HepG2 (cell line): ENCODE measurements around the gene TAMALIN. TPM values are rescaled to one million over a fixed set of nuclear protein-coding genes. Genes with fewer than 3 reads are reported as not detected.
A peak's percentile ranks its signal among the peaks of the same experiment; 100 is the strongest.

ENCODE experiments used
- ATAC-seq: fragments of 200-7000 bp; cut with Tn5 transposase; 3 replicates; pipeline ENCODE4 v1.9.1; 2020; ENCODE audit warnings: mild to moderate bottlenecking, moderate library complexity
- BruUV-seq: library from RNA; stranded (reverse); fragments of 400-500 nt; replicated peaks from 2 replicates; lab custom pipeline; 2021; lab: Mats Ljungman, UMichigan
- CTCF ChIA-PET: fragments of 300-600 bp; formaldehyde crosslinking; extraction: SDS; loops from one replicate; lab custom pipeline; 2021; ENCODE audit warnings: low total read pairs, inconsistent platforms, low intra/inter-chr PET ratio; lab: Yijun Ruan, JAX
- POLR2A ChIA-PET: fragments of 350-600 bp; sonication (Branson Sonifier 250); formaldehyde crosslinking; loops from one replicate; lab custom pipeline; 2020; ENCODE audit warnings: antibody characterized with exemption, inconsistent platforms; lab: Yijun Ruan, JAX
- DNase-seq: peaks from one replicate; pipeline ENCODE4 v3.0.0-alpha.2; 2015; ENCODE audit warnings: low spot score
- FAIRE-seq: peaks from 3 replicates; lab custom pipeline; 2011; peaks lifted over from hg19 to GRCh38; lab: Jason Lieb, UNC
- H2AFZ ChIP-seq: one replicate; pipeline ENCODE4 v1.6.1; 2011; ENCODE audit warnings: low read length, inconsistent platforms
- H3K27ac ChIP-seq: fragments of 300-600 bp; 3 replicates; pipeline ENCODE4 v1.8.0; 2011; ENCODE audit warnings: mixed run types, mild to moderate bottlenecking, mixed read lengths, low read length, inconsistent platforms; ENCODE audit not compliant: insufficient read depth; ENCODE audit errors: extremely low read length
- H3K27me3 ChIP-seq, 2 experiments: fragments of 200-600 bp in 1 of 2; 2 replicates in 1 of 2; 3 replicates in 1 of 2; pipeline versions ENCODE4 v1.6.0 to v1.8.0; 2011; ENCODE audit warnings: low read length in 2 of 2, mild to moderate bottlenecking in 2 of 2, moderate library complexity in 2 of 2, inconsistent platforms in 1 of 2; ENCODE audit not compliant: insufficient read depth in 2 of 2, control insufficient read depth in 1 of 2
- H3K36me3 ChIP-seq, 2 experiments: fragments of 200-600 bp in 1 of 2; replicated peaks in 1 of 2; 2 replicates in 1 of 2; 3 replicates in 1 of 2; pipeline versions ENCODE4 v1.5.1 to v1.8.0; 2011; ENCODE audit warnings: low read length in 2 of 2, inconsistent platforms in 1 of 2; ENCODE audit not compliant: insufficient read depth in 2 of 2, control insufficient read depth in 1 of 2
- H3K4me1 ChIP-seq: 2 replicates; pipeline ENCODE4 v1.5.1; 2012; ENCODE audit warnings: low read length, inconsistent platforms; ENCODE audit not compliant: insufficient read depth
- H3K4me2 ChIP-seq: 2 replicates; pipeline ENCODE4 v1.6.0; 2011; ENCODE audit warnings: low read depth, low read length, inconsistent platforms
- H3K4me3 ChIP-seq, 3 experiments: fragments of 200-600 bp in 1 of 3; sonication (generic), shearing (Covaris generic) in 1 of 3; replicated peaks in 1 of 3; 2 replicates each; pipeline ENCODE4 v1.5.1; 2011 to 2016; ENCODE audit warnings: low read length in 3 of 3, inconsistent platforms in 2 of 3, low read depth in 2 of 3, mild to moderate bottlenecking in 2 of 3, control low read depth in 1 of 3, mixed read lengths in 1 of 3; ENCODE audit not compliant: insufficient read depth in 1 of 3
- H3K79me2 ChIP-seq: one replicate; pipeline ENCODE4 v1.6.1; 2011; ENCODE audit warnings: low read length, inconsistent platforms; ENCODE audit not compliant: insufficient read depth
- H3K9ac ChIP-seq: 2 replicates; pipeline ENCODE4 v1.6.0; 2011; ENCODE audit warnings: mild to moderate bottlenecking, low read depth, low read length, inconsistent platforms; ENCODE audit not compliant: insufficient read depth
- H3K9me3 ChIP-seq: 2 replicates; pipeline ENCODE4 v1.5.1; 2012; ENCODE audit warnings: mild to moderate bottlenecking, low read length
- H4K20me1 ChIP-seq: 2 replicates; pipeline ENCODE4 v1.6.0; 2011; ENCODE audit warnings: inconsistent platforms, mild to moderate bottlenecking, low read length, moderate library complexity; ENCODE audit not compliant: insufficient read depth
- ARNTL ChIP-seq: sonication (generic); formaldehyde crosslinking; IDR thresholded peaks from 2 replicates; pipeline ENCODE4 v1.4.0; 2020; ENCODE audit warnings: mild to moderate bottlenecking, missing genetic modification reagents
- CHD2 ChIP-seq: IDR thresholded peaks from 2 replicates; pipeline ENCODE4 v1.6.1; 2011; ENCODE audit warnings: low read depth, low read length, improper control_type of control experiment
- GABPB1 ChIP-seq: IDR thresholded peaks from 2 replicates; pipeline ENCODE4 v1.6.1; 2016; ENCODE audit warnings: mild to moderate bottlenecking, missing genetic modification reagents, moderate library complexity, missing compliant biosample characterization
- MAX ChIP-seq: IDR thresholded peaks from 2 replicates; pipeline ENCODE4 v1.6.1; 2012; ENCODE audit warnings: inconsistent platforms
- SOX13 ChIP-seq, 3 experiments: fragments of 450-650 bp in 1 of 3; sonication (generic) in 1 of 3; formaldehyde crosslinking in 1 of 3; IDR thresholded peaks in 2 of 3; conservative IDR thresholded peaks in 1 of 3; 2 replicates each; pipeline versions ENCODE4 v1.5.0 to v1.6.1; 2016 to 2020; ENCODE audit warnings: antibody characterized with exemption in 1 of 3, mild to moderate bottlenecking in 1 of 3, missing compliant biosample characterization in 1 of 3, missing genetic modification reagents in 1 of 3, moderate library complexity in 1 of 3
- TCF12 ChIP-seq, 2 experiments: fragments of 450-650 bp in 1 of 2; sonication (generic) in 1 of 2; formaldehyde crosslinking in 1 of 2; IDR thresholded peaks; 2 replicates each; pipeline versions ENCODE4 v1.6.1 to v1.8.0; 2017 to 2022; ENCODE audit warnings: antibody characterized with exemption in 1 of 2, mild to moderate bottlenecking in 1 of 2, missing genetic modification reagents in 1 of 2, moderate library complexity in 1 of 2
- ZBED4 ChIP-seq: sonication (generic); formaldehyde crosslinking; IDR thresholded peaks from 2 replicates; pipeline ENCODE4 v1.4.0; 2020; ENCODE audit warnings: missing genetic modification reagents, borderline replicate concordance
- ZNF224 ChIP-seq: sonication (generic); formaldehyde crosslinking; IDR thresholded peaks from 2 replicates; pipeline ENCODE4 v1.5.0; 2020; ENCODE audit warnings: mild to moderate bottlenecking, missing genetic modification reagents
- ZNF282 ChIP-seq: fragments of 450-650 bp; IDR thresholded peaks from 2 replicates; pipeline ENCODE4 v1.6.1; 2018; ENCODE audit not compliant: partially characterized antibody
- ZNF354B ChIP-seq: sonication (generic); formaldehyde crosslinking; IDR thresholded peaks from 2 replicates; pipeline ENCODE4 v1.8.0; 2022; ENCODE audit warnings: mild to moderate bottlenecking, missing genetic modification reagents
- ZNF503 ChIP-seq: sonication (generic); formaldehyde crosslinking; IDR thresholded peaks from 2 replicates; pipeline ENCODE4 v1.4.0; 2020; ENCODE audit warnings: missing genetic modification reagents
- ZNF605 ChIP-seq: sonication (generic); formaldehyde crosslinking; IDR thresholded peaks from 2 replicates; pipeline ENCODE4 v1.8.0; 2022; ENCODE audit warnings: mild to moderate bottlenecking, missing genetic modification reagents
- ZNF770 ChIP-seq: sonication (generic); formaldehyde crosslinking; IDR thresholded peaks from 2 replicates; pipeline ENCODE4 v1.5.0; 2020; ENCODE audit warnings: mild to moderate bottlenecking, missing genetic modification reagents
- ZSCAN9 ChIP-seq: IDR thresholded peaks from 2 replicates; pipeline ENCODE4 v1.6.1; 2016; ENCODE audit warnings: borderline replicate concordance
- WGBS: methylation state at CpG from one replicate; pipeline ENCODE4 v1.1.6; 2017; ENCODE audit warnings: low lambda C conversion rate; 5-methylcytosine and 5-hydroxymethylcytosine counted together
- in situ Hi-C: cut with HindIII; loops from 2 replicates; pipeline ENCODE4 v1.10.0; 2017; ENCODE audit warnings: low pct_unique_long_range_greater_than_20kb; ENCODE audit not compliant: extremely low pct_ligation_motif_present
- intact Hi-C: fragments of 100-400 bp; cut with micrococcal nuclease; formaldehyde crosslinking; loops from one replicate; pipeline ENCODE4 v1.10.0; 2022; ENCODE audit not compliant: unreplicated experiment
- polyA plus RNA-seq, 8 experiments: library from polyadenylated mRNA; depleted of rRNA in 3 of 8; stranded (reverse) in 7 of 8; unstranded in 1 of 8; fragments of >200 nt; fragmentation: Illumina TruSeq in 4 of 8; extraction: Trizol in 4 of 8; gene quantifications; 2 replicates each; pipeline versions ENCODE4 v1.2.1 to v1.2.3, GENCODE V29; 2011 to 2016; ENCODE audit warnings: low read depth in 4 of 8, missing spikeins in 1 of 8, mixed read lengths in 1 of 8; ENCODE audit not compliant: insufficient read depth in 1 of 8
- total RNA-seq, 5 experiments: library from RNA; depleted of rRNA; stranded (reverse); fragments of >200 nt; fragmentation: Illumina TruSeq; extraction: Trizol; gene quantifications; 2 replicates each; pipeline ENCODE4 v1.2.3, GENCODE V29; 2016; ENCODE audit warnings: low read depth in 1 of 5

The TAMALIN gene
- total and polyA plus RNA-seq, 2 of the 13 experiments (the other 11 are each of a cell fraction or from before 2014, with no cell fraction given): 2.9 to 10.9 TPM

DNA sequence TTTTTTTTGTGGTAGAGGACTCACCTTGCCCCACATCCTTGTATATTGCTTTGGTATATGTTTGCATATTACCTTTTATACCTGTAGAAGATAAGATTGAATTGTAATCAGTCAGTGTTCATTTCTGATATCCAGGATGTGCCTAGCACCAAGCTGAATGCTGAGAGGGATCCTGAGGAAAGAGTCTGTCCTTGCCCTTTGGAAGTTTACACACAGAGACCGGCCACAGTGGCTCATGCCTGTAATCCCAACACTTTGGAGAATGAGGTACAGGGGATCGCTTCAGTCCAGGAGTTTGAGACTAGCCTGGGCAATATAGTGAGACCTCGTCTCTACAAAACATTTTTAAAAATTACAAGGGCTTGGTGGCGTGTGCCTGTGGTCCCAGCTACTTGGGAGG, 46.8 kb upstream of the TAMALIN start:
- no peak overlapping the region; a peak in 1 of 6 replicates for H3K4me3 ChIP-seq
- peak; percentile 61 for FAIRE-seq
- H3K9ac ChIP-seq: no peak overlapping the region
- H3K4me2 ChIP-seq: peak overlapping the region; percentile 81
- no peaks in the 10 kb centered on the region; a peak in 1 of 5 replicates for H3K36me3 ChIP-seq
- POLR2A ChIA-PET: interaction anchor here (0.9 kb wide), 1 partner anchor 91 kb away, joined by 3 read pairs; no protein-coding TSS in a partner anchor
- H2AFZ ChIP-seq: no peak overlapping the region
- in situ Hi-C loops: no loop called here
- no peaks in the 10 kb centered on the region for H3K27me3 ChIP-seq
- H3K79me2 ChIP-seq: peaks cover 82% of the 10 kb centered on the region
- WGBS: 43% methylated on average over 4 of the region's 4 CpGs
- peaks cover 76% of the 10 kb centered on the region for H3K4me1 ChIP-seq
- no peak for DNase-seq
- peak overlapping the region; percentile 71 for H3K27ac ChIP-seq
- no peaks in the 10 kb centered on the region for H4K20me1 ChIP-seq
- no peaks in the 10 kb centered on the region for H3K9me3 ChIP-seq
- peak; percentile 79 for ATAC-seq
- intact Hi-C loops: no loop called here
- no TSS peak for BruUV-seq
- CTCF ChIA-PET: no interaction called here
- no peak for TF ChIP-seq ZNF282
- no peak for TF ChIP-seq ZNF503
- no peak for TF ChIP-seq ZBED4 (CRISPR knock-in tag)
- TF ChIP-seq MAX: no peak
- TF ChIP-seq ZNF224: no peak
- no peak for TF ChIP-seq ZNF605 (CRISPR knock-in tag)
- no peak for TF ChIP-seq SOX13 (IDR thresholded peaks at IDR 0.05)
- no peak for TF ChIP-seq SOX13 (CRISPR knock-in tag; conservative IDR thresholded peaks at IDR 0.05 in 1 of 2, IDR thresholded peaks at IDR 0.05 in 1 of 2)
- no peak for TF ChIP-seq TCF12 (IDR thresholded peaks at IDR 0.05)
- TF ChIP-seq TCF12 (CRISPR knock-in tag; IDR thresholded peaks at IDR 0.05): no peak
- TF ChIP-seq ZSCAN9 (CRISPR knock-in tag): no peak
- TF ChIP-seq ARNTL (CRISPR knock-in tag): no peak
- TF ChIP-seq GABPB1 (CRISPR knock-in tag): no peak
- peak; percentile 80; the same call in 1 of the 2 replicates for TF ChIP-seq ZNF770
- TF ChIP-seq CHD2: no peak
- no peak for TF ChIP-seq ZNF354B (CRISPR knock-in tag)
